Astrocyte of the cerebellum (primary cell): Measurements from ENCODE around the gene GAS7.
"Not testable (repeated sequence)": the region's sequence is repeated elsewhere in the genome, so short reads cannot be mapped to it uniquely, and the experiment has no call there.

Source experiments
- DNase-seq: peaks from one replicate; pipeline ENCODE4 v3.0.0-alpha.2; 2011; ENCODE audit warnings: low read depth
- H3K4me3 ChIP-seq: 2 replicates; pipeline ENCODE4 v1.5.1; 2011; ENCODE audit warnings: mild to moderate bottlenecking, low read depth, low read length, moderate library complexity
- in situ Hi-C: cut with HindIII; loops from 2 replicates; pipeline ENCODE4 v1.10.0; 2017; ENCODE audit warnings: low sequenced_read_pairs
- TF ChIP-seq, protein P1 (sequence below): IDR thresholded peaks from 2 replicates; pipeline ENCODE4 v1.5.1; 2012; ENCODE audit warnings: low read length, low read depth, moderate library complexity, mild to moderate bottlenecking; ENCODE audit errors: missing control alignments

GAS7 gene

DNA sequence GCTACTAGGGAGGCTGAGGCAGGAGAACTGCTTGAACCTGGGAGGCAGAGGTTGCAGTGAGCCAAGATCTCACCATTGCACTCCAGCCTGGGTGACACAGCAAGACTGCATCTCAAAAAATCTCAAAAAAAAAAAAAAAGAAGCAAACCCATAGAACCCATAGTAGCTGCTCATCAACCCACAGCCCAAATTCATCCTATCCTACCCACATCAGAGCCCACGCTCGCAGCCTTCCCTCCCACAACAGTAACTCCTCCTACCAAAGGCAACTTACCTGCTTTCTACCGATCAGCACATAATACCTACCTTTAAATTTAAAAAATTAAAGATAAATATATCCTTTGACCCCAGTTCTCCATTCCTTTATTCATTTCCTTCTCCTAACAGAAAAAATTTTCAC lies 94.7 kb downstream of the GAS7 start:
- DNase-seq = no peak
- in situ Hi-C loops = no loop called here
- no peak overlapping the region for H3K4me3 ChIP-seq
- TF ChIP-seq, protein P1, sequence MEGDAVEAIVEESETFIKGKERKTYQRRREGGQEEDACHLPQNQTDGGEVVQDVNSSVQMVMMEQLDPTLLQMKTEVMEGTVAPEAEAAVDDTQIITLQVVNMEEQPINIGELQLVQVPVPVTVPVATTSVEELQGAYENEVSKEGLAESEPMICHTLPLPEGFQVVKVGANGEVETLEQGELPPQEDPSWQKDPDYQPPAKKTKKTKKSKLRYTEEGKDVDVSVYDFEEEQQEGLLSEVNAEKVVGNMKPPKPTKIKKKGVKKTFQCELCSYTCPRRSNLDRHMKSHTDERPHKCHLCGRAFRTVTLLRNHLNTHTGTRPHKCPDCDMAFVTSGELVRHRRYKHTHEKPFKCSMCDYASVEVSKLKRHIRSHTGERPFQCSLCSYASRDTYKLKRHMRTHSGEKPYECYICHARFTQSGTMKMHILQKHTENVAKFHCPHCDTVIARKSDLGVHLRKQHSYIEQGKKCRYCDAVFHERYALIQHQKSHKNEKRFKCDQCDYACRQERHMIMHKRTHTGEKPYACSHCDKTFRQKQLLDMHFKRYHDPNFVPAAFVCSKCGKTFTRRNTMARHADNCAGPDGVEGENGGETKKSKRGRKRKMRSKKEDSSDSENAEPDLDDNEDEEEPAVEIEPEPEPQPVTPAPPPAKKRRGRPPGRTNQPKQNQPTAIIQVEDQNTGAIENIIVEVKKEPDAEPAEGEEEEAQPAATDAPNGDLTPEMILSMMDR = no peak

DNA sequence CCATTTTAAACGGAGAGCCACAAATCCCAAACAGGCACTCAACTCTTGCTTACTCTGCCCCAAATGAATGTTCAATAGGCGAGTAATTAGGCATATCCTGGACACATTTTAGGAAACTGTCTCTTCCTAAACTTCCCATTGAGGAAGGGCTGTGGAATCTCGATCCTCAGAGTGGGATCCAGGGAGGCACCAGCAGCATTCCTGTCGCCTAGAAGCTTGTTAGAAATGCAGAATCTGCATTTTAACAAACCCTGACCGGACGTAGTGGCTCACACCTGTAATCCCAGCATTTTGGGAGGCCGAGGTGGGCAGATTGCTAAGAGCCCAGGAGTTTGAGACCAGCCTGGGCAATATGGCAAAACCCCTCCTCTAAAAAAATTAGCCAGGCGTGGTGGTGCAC lies 95.6 kb downstream of the GAS7 start:
- DNase-seq = no peak
- in situ Hi-C loops = no loop called here
- TF ChIP-seq, protein P1 = no peak
- no peak overlapping the region for H3K4me3 ChIP-seq

DNA sequence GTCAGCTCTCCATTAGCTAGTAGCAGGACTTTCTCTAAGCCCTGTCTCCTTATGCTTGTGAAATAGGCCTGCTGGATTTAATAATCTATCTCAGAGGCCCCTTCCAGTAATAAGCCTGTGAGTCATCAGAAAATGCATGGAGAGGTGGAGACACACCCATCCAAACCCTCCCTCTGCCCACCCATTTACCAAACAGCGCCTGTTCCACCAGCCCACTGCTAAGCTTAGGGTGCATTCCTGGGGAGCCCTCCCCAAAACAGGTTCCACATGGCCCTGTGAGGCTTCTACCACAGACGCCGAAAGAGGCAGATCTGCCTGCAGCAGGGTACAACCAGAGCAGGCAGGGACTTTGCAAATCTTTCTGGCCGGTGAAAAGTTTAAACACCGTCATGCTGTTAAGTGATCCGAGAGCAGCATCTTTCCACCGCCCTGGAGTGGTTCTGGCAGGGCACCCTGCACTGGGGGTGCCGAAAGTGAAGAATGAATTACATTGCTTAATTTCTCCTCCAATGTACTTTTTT lies 99.3 kb downstream of the GAS7 start:
- TF ChIP-seq, protein P1 = no peak
- no peak for DNase-seq
- no peak overlapping the region for H3K4me3 ChIP-seq
- in situ Hi-C loops = no loop called here

DNA sequence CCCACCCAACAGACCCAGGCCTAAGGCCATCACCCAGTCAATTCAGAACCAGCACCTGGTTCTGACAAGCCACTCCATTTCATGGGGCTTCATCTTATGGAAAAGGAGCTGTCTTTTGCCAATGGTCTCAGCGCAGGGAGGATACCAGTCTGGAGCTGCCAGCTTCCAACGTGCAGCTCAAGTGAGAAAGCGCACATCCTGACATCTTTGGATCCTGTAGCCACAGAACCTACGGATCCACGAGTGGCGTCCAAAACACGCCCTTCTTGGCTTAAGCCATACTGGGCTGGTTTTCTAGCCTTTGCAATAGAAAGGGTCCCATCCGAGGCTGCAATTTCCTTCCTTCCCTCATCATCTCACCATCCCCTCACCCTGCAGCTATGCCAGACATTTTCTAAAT lies 101.8 kb downstream of the GAS7 start:
- in situ Hi-C loops = no loop called here
- no peak overlapping the region for H3K4me3 ChIP-seq
- TF ChIP-seq, protein P1 = no peak
- no peak for DNase-seq

DNA sequence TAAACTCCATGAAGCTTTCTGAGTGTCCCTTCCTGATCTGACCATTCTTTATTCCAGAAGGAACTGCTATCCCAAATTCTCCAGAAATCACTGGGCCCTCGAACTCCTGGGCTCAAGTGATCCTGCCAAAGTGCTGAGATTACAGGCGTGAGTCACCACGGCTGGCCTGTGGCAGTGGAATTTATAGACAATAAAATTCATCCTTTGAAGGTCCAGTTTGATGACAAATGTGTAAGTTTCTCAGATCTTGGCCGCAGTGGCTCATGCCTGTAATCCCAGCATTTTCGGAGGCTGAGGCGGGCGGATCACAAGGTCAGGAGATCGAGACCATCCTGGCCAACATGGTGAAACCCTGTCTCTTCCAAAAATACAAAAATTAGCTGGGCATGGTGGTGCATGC lies 103.1 kb downstream of the GAS7 start:
- in situ Hi-C loops, DNase-seq, H3K4me3 ChIP-seq: not testable (repeated sequence)

DNA sequence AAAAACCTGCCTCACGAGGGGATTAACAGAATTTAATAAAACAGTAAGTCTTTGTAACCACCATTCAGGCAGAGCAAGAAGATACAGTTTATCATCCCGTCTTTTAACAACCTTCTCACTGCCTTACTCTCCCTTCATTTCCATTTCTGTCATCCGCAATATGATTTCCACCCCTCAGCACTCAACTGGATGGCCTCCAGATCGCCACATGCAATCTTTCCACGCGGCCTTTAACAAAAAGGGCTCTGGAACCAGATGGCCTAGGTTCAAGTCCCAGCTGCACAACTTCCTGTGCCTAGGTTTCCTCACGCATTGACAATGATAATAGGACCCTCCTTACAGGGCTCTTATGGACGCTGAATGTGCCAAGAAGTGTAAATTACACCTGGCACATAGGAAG lies 103.6 kb downstream of the GAS7 start:
- TF ChIP-seq, protein P1 = no peak
- H3K4me3 ChIP-seq = no peak overlapping the region
- in situ Hi-C loops = no loop called here
- DNase-seq = no peak

DNA sequence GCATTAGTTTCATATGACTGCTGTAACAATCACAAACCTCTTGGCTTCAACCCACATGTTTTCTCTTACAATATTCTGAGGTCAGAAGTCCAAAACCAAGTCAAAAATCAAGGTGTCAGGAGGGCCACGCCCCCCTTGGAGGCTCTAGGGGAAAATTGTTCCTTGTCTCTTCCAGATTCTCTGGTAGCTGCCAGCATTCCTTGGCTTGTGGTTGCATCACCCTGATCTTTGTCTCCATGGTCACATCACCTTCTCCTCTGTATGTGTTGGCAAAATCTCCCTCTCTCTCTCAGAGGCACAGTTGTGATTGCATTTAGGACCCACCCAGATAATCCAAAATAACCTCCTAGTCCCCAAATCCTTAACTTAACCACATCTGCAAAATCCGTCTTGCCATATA lies 105.8 kb downstream of the GAS7 start:
- in situ Hi-C loops = no loop called here
- no peak overlapping the region for H3K4me3 ChIP-seq
- TF ChIP-seq, protein P1 = no peak
- no peak for DNase-seq
